C4-2B (cell line): ENCODE results near the gene SNX15.

ENCODE experiments used
- CTCF ChIP-seq: fragments of 450-650 bp; conservative IDR thresholded peaks from 2 replicates; pipeline ENCODE4 v1.5.1; 2017; ENCODE audit warnings: mild to moderate bottlenecking
- ZFX ChIP-seq: fragments of 450-650 bp; IDR thresholded peaks from 2 replicates; pipeline ENCODE4 v1.6.1; 2017

- no peak for TF ChIP-seq CTCF
- TF ChIP-seq ZFX: no peak
Observed at GRCh38 chr11:65034423-65034822, 7.2 kb downstream of the SNX15 start.
